HG02610 (cell line): ENCODE measurements around the gene TRIM43B.
"Not testable (repeated sequence)": the region's sequence is repeated elsewhere in the genome, so short reads cannot be mapped to it uniquely, and the experiment has no call there.

ENCODE experiments used
- ATAC-seq: cut with Tn5 transposase; IDR thresholded peaks from one replicate; pipeline ENCODE4 v1.9.1; 2021; ENCODE audit warnings: mild to moderate bottlenecking, moderate library complexity; ENCODE audit not compliant: unreplicated experiment

TRIM43B gene

GRCh38 chr2:95434507-95435076 lies 50.0 kb downstream of the TRIM43B start:
- ATAC-seq: not testable (repeated sequence)

- not testable (repeated sequence) for ATAC-seq
Observed at GRCh38 chr2:95433973-95434372, 50.6 kb downstream of the TRIM43B start.

GRCh38 chr2:95433373-95433772 lies 51.2 kb downstream of the TRIM43B start:
- ATAC-seq: not testable (repeated sequence)

GRCh38 chr2:95429748-95430467 lies 54.6 kb downstream of the TRIM43B start:
- not testable (repeated sequence) for ATAC-seq

GRCh38 chr2:95427196-95427867 lies 57.2 kb downstream of the TRIM43B start:
- not testable (repeated sequence) for ATAC-seq
